HG03442 (cell line): Measurements from ENCODE around the gene VIT.

Experiments used
- ATAC-seq: cut with Tn5 transposase; IDR thresholded peaks from one replicate; pipeline ENCODE4 v1.9.1; 2021; ENCODE audit warnings: mild to moderate bottlenecking, moderate library complexity; ENCODE audit not compliant: unreplicated experiment

The VIT gene

DNA sequence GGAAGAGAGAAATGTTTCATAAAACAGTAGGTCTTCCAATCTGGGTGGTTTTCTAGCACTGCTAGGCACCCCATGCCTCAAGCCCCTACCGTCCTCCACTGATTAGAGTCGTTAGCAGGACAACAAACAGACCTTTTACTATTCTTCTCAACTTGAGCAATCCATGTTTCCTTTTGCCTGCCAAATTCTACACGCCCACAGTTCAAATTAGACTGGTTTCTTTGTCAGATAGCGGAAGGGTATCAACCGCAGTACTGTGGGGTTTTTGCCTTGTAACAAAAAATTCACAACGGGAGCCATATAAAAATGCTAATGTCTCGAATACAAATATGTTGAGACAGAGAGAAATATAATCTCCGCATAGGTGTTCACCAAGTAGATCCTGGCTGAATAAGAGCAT, 59.9 kb downstream of the VIT start:
- no peak for ATAC-seq

DNA sequence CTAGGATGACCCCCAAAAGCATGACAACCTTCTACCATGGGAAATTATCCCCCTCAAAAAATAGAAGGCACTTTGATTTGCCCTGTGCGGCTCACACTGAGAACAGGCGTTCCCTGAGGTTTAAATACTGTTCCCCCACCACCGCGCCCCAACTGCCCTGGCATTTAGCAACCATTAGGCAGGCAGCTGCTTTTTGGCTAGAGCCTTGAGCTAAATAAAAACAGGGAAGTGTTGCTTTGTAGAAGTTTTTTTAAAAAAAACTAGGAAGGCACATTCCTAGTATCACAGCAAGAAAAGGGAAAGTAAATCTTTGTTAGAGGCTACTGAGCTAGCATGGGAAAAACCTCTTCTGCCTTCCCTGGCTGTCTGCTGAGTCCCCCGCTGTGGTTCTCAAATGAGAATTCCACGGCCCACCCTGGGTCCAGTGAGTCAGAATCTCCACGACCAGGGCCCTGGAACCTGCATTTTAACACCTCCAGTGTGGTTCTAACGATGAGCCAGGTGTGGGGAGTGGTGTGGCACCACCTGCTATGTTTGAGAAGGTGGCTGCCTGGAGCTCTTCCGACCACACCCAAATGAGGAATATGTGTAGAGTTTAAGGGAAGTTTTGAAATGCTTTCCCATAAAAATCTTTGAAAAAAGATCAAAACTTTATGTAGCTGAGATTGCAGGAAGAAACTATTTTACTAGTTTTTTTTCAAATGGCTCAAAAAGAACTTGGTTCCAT, 66.4 kb downstream of the VIT start:
- ATAC-seq = no peak

DNA sequence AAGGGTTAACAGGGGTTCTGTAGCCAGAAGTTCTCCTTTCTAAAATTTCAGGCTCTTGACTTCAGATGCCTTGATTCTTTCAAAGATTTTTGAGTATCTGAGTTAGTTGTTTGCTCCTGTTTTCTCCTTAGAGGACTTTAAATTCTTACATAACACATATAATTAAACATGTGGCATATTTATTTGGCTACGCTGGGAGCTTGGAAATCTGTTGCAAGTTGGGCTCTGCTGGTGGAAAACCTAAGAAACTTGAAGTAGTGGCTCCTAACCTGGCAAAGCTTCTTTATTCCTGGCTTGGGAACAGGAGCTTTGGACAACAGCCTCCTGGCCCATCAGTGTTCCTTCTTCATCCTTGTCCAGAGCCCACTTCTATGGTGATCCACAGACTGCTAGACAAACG, 72.6 kb downstream of the VIT start:
- no peak for ATAC-seq

DNA sequence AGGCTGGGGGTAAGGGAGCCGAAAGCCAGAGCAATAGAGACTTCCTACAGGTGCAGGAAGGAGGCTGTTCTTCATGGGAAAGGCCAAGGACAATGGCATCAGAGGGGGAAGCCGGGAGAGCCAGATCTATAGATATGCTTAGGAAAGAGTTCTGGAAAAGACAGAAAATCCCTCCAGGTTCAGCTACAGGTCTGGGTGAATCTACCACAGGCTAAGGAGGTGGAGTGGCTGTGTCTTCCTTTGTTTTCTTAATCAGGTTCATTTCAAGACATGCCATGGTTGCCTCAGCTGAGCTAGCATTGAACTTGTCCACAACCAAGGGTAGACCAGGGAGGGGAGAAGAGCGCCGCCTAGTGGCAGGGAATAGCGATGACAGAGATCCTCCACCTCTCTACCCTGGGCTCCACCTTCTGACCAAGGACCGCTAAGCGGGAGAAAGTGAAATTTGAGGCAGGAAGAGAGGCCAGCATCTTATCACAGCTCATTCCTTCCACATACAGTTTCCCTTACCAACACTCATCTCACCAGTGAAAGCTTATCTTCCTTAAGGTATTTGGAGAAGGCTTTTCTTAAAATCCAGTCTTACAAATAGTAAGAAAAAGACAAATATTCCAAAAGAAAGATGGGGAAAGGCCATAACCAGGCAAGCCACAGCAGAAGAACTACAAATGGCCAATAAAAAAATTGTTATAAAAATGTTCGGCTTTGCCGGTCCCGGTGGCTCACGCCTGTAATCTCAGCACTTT, 74.2 kb downstream of the VIT start:
- peak; percentile 86 for ATAC-seq

DNA sequence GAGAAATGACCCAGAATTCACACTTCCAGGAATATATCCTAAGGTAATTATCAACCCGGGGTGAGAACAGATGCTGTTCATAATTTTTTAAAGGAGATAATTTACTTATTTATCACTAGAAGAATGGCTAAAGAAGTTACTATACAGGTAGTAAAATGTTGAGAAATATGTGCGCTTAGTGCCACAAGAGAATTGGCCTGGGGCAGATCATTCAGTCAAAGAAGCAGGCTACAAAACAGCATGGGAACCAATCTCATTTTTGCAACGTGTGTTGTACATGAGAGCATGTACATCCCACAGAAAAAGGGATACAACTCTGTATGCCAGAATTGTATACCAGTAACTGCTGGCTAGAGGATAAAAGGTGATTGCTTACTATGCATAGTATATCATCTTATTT, 75.2 kb downstream of the VIT start:
- no peak for ATAC-seq

DNA sequence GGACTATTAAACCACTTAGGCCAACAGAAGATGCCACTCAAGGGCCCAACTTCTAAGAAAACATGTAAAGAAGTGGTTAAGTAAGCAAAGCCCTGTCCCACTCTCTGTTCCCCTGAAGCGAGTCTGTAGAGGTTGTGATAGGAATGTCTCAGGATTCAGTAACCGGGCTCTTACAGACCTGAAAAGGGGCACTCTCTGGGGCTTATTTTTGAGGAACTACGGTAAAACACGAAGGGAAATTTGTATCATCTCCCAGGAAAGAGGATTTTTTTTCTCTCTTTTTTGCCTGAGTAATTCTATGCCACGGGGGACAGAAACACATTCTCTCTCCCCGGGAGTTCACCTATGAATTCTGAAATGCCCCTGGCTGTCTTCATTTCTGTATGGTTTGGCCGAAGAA, 77.4 kb downstream of the VIT start:
- no peak for ATAC-seq

DNA sequence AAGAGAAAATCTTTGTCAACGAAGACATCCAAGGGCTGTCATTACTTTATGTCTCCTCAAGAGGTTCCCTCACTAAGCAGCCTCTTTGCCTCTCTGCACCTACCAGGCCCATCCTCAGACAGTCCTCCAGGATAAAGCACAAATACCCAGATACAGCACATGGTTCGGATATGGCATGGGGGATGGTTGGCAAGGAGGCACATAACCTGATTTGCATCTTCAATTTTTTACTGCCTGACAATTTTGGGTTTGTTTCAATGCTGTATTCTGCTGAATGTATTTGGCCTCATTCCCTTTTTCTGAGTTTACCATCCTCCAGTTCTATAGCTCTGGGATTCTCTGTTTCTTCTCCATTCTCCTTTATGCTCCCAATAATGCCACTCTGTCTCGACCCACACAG, 78.8 kb downstream of the VIT start:
- no peak for ATAC-seq

DNA sequence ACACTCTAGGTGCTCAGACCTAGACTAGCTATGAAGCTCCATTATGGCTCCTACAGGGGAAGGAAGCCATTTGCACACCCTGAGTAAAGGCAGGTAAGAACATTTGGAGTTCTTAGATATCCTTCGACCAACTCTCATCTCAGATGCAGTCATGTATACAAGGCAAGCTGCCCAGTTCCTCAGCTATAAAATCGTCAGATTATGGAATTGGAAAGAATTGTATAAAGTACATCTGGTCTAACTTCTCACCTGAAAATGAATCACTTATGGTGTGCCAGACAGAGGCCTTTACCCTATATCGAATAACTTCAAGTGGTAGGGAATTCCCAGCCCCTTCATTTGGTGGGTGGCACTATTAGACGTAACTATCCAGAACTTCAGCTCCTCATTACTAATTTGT, 79.3 kb downstream of the VIT start:
- no peak for ATAC-seq

DNA sequence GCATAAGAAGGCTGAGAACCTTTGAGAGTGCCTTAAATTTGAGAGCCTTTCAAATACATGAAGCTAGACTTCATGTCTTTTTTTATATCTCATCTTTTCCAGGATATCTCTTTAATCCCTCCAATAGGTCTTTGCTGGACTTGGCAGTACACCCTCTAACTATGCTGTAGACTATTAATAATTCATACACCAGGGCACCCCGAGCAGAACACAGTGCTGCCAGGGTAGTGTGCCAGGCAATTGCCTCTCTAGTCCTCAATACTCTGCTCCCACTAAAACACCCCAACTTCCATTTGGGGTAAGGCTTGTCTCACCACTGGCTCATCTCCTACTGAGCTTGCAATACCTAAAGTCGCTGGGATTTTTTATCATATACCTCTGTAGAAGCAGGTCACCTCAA, 80.8 kb downstream of the VIT start:
- no peak for ATAC-seq

DNA sequence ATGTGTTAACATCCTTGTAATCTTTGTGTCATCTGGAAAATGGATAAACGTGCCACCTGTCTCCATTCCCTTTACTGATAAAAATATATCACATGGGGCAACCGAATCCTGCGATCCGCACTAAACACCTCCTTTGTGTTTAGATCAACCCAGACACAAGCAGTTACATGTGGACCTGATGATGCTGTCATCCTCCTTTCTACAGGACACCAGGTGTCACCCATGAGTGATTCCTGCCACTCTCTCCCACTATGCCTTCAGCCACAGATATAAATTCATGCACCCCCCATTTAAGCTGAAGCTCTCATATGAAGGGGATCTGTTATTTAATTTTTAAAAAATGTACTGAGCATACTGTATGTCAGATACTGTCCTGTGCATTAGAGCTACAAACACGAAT, 81.3 kb downstream of the VIT start:
- ATAC-seq = no peak

DNA sequence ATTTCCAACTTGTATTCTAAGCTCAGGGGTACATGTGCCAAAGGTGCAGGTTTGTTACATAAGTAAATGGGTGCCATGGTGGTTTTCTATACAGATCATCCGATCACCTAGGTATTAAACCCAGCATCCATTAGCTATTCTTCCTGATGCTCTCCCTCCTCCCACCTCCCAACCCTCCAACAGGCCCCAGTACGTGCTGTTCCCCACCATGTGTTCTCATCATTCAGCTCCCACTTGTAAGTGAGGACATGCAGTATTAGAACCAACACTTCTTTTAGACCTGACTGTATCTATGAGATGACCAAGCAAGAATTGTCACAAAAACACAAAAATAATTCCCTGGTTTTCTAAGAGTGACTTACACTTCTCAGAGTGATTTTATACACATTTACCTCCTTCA, 83.0 kb downstream of the VIT start:
- no peak for ATAC-seq

DNA sequence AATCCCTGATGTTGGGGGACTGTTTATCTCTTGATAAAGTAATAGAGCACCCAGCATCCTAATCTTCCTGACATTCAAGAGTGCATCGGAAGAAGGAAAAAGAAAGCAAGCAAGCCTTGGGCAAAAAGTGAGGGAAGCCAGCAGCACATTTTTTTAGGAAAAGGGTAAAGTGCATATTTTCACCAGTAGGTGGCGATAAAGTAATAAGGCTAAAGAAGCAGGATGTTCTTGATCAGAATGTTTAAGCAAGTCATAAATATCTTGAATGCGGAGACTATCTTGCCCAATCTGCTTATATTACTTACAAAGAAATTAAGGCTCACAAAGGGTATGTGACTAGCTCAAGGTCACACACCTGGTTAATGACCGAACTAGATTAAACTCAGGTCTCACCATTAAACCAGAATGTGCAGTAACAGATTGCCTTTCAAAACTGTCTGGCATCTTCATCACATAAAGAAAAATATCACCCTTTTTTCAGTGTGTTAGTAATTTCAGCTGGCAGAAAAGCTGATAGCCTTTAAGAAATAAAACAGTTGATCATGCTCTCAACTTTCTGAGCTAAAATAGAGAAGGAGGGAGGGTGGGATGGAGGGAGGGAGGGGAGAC, 83.8 kb downstream of the VIT start:
- no peak for ATAC-seq

DNA sequence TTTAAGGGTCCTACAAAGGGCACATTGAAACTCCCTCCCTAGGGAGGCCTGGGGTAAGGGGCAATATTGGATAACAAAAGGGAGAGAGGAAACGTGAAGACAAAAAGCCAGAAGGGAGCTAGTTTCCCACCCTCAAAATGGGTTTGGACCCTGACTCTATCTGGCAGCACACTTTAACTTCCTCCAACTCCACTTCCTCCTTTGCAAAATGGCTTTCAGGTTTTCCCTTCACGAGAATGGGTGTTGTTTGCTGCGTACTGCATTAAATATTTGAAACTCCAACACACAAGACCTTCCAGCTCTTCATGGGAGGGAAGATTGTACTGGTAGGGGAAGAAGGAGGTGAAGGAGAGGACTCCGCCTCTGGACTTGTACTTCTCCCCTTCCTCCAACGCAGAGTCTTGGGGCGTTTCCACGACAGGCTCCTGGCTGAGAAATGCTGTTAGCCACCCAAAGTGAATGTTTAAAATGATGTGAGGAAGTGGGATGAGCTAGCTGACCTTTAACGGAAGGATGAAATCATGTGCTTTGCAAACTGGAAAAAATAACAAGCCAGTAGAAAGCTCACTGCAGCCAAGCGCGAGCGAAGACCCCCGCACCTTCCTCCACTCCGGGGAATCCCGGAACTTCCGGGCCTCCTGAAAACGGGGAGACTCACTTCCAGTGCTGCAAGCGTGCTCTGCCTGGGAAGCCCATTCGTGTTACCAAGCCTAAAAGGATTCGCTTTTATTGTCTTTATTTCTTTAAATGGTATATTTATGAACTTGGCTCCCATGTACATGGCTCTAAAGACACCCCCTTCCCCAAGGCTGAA, 85.6 kb downstream of the VIT start:
- ATAC-seq = no peak

DNA sequence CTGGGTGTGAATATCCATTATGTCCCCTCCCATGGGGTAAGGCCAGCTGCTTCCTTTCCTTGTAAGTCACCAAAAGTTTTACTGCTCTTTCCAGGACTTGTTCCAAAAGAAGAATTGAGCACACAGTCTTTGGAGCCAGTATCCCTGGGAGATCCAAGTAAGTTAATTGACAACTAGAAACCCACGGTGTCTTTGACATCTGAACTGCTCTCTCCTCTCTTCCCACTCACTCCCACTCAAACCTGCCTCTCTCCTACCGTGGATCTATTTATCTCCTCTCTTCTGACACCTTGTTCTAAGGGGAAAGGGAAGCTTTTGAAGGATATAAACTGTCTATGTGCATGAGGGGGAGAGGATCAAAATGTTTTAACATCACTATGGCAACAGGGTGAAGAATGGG, 86.7 kb downstream of the VIT start:
- no peak for ATAC-seq

DNA sequence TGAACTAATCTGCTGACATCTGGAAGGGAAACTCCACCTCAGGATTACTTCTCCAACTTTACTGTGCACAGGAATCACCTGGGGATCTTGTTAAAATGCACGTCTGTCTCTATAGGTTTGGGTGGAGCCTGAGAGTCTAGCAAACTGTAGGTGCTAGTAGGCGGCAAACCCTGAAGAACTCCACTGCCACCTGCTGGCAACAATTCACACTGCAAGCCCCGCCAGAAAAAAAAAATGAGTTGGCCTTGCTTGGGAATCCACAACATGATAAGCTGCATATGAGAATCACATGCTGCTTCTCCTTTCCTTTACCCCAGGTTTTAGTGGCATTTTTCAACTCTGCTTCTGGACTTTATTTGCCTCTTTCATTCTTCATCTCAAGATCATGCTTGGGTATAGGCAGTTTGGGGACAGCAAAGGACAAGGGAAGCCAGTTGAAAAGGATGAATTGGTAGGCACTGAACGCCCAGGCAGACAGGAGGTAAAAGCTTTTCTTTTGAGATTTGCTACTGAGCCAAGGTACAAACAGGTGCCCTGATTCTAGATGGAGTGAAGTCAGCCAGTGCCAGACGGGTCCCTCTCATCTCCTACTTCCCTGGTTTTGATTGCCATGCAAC, 88.8 kb downstream of the VIT start:
- ATAC-seq = peak; percentile 61

DNA sequence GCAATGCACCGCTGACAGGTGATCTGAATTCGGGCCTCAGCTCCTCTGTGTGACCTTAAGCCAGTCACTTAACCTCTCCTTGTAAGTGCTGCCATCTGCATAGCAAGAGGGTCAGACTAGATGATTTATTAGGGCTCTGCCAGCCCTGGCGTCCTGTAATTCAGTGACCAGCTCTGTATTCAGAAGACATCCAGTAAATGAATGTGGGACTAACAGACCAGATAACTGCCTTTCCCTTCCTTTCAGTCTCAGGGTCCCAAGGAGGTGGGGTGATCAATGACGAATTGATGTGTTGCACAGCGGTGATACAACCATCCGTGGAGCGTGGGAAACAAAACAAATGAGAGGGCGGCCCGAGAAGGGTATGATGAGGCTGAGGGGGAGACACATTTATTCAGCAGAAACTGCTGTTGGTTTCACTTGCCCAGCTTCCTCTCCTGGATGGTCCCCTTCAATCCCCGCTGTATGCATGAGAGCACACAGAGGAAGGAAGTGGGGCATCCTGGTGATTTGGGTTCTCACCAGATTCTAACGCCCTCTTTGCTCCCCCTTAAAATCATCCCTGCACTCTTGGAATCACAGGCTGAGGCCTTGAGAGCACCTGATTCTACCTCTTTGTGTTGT, 92.8 kb downstream of the VIT start:
- ATAC-seq = no peak

DNA sequence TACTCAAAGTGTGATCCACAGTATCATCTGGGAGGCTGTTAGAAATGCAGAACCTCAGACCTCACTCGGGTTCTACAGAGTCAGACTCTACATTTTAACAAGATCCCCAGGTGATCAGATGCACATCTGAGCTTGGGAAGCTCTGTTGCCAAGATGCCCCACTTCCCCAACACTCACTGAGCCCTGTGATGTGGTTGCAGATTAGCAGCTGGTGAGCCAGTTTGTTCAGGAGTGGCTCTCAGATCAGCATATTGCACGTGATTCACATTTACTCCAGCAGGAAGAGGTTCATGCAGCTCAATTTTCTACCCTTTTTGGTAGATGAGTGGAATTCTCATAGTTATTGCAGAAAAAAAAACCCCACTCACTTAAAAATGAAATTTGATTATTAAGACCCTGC, 96.4 kb downstream of the VIT start:
- no peak for ATAC-seq

DNA sequence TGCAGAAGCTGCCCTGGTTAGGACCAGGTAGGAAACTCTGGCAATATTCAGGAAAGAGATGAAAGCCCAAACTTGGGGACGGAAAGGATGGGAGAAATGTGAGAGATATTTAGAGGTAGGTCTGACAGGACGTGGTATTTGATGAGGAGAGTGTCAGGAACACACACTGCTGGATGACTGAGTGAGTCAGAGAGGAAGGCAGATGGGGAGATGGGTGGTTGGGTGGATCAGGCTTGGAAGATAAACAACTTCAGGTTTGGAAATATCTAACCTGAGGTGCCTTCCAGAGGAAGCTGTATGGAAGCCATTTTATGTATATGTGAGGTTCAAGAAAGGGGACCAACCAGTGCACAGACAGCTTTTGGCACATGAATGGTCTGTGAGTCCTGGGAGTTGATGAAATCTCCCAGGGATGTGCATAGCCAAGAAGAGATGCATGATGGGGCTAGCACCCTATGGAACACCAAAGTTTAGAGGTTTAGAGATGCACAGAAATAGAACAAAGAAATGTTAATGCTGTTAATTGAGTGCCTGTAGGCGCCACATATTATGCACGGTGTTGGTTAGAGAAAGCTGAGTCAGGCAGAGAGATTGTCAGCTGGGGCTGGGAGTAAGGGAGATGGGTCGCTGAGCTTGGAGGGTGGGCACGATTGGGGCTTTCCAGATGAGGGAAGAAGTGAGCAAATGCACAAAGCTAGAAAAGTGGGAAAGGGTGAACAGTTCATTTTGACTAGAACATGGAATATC, 101.0 kb downstream of the VIT start:
- no peak for ATAC-seq

DNA sequence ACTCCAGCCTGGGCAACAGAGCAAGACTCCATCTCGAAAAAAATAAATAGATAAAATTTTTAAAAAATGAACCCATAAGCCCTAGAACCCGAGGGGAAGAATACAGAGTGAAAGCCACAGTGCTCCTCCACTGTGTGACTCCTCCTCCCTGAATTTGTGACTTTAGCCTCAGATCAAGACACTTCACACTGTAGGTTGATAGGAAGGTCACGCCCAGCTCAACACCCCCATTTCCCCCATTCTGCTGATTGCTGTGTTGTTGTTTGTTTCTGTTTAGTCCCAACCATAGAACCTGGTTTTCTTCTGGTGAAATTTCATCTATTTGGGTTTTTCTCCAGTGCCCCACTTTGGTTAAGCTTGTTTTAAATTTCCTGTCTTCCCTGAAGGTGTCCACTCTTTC, 102.2 kb downstream of the VIT start:
- no peak for ATAC-seq

DNA sequence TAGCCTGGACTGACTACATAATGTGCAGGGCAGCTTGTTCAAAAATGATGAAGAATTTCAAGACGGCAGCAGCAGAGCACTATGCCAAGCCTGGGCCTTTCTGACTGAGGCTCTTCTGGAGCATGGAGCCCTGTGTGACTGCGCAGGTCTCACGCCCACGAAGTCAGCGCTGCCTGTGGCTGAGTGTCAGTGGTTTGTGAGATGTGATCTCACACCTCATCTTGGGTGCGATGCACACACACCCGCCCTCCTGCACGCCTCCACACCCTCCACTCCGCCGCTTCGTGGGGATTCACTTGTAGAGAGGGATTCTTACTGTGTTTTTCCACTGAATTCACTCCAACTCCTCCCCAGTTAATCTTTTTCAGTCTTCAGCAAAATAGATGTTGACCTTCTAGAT, 103.9 kb downstream of the VIT start:
- ATAC-seq = no peak
